Activated naive CD4-positive, alpha-beta T cell treated with anti-CD3 and anti-CD28 coated beads, Interleukin-2, amount 10 ng/mL, durations not matched to agents 7 days and 5 days (primary cell): ENCODE data around the gene OCA2.

Experiments used
- CTCF ChIA-PET: fragments of 350-600 bp; sonication (Branson Sonifier 250); formaldehyde crosslinking; loops from one replicate; lab custom pipeline; 2021; ENCODE audit warnings: antibody characterized with exemption; lab: Charles Lee
- DNase-seq: peaks from one replicate; pipeline ENCODE4 v3.0.0-alpha.2; 2020
- H3K27ac Mint-ChIP-seq: one replicate; pipeline ENCODE4 v1.8.0; 2021; ENCODE audit warnings: mild to moderate bottlenecking, moderate library complexity, mixed read lengths
- H3K27me3 Mint-ChIP-seq: one replicate; pipeline ENCODE4 v1.8.0; 2021; ENCODE audit warnings: mild to moderate bottlenecking, mixed read lengths
- H3K36me3 Mint-ChIP-seq: one replicate; pipeline ENCODE4 v1.8.0; 2021; ENCODE audit warnings: mixed read lengths
- H3K4me1 Mint-ChIP-seq: one replicate; pipeline ENCODE4 v1.8.0; 2021; ENCODE audit warnings: mixed read lengths
- H3K4me3 Mint-ChIP-seq: one replicate; pipeline ENCODE4 v1.8.0; 2021; ENCODE audit warnings: mild to moderate bottlenecking, moderate library complexity, mixed read lengths
- H3K9me3 Mint-ChIP-seq: one replicate; pipeline ENCODE4 v1.8.0; 2021; ENCODE audit warnings: mixed read lengths

OCA2 gene

DNA sequence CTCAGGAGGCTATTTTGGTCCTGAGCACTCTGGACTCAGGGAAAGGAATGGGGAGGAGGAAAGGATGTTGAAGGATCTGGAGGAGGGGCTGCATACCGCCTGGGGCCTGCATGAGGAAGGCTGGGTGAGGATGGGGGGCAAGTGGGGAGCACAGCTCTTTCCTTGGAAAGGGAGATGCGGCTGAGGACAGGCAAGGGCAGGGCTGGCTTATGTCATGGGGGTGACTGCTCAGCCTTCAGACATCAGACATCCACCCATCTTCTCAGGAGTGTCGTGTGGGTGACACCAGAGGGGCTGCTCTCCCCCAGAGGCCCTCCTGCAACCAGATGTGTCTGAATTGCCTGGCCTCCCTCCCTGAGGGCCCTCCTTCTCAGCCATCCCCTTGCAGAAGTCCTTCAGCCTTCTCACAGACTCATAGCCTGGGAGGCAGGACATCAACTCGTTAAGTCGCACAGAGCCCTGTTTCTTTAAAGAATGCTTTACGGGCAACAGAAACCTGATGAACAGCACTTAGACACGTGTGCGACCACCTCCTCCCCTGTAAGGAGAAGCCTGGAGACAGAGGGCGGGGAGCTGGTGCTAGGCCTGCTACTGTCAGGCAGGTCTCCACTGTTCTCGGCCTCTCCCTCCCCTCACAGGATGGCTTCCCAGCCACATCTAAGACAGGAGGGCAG lies 252.3 kb downstream of the OCA2 start:
- no peaks in the 10 kb centered on the region for H3K4me1 Mint-ChIP-seq
- no peak for DNase-seq
- H3K4me3 Mint-ChIP-seq, result no peak overlapping the region
- H3K9me3 Mint-ChIP-seq, result peaks cover 14% of the 10 kb centered on the region
- H3K36me3 Mint-ChIP-seq, result no peaks in the 10 kb centered on the region
- no peaks in the 10 kb centered on the region for H3K27me3 Mint-ChIP-seq
- H3K27ac Mint-ChIP-seq, result no peak overlapping the region
- CTCF ChIA-PET, result no interaction called here

DNA sequence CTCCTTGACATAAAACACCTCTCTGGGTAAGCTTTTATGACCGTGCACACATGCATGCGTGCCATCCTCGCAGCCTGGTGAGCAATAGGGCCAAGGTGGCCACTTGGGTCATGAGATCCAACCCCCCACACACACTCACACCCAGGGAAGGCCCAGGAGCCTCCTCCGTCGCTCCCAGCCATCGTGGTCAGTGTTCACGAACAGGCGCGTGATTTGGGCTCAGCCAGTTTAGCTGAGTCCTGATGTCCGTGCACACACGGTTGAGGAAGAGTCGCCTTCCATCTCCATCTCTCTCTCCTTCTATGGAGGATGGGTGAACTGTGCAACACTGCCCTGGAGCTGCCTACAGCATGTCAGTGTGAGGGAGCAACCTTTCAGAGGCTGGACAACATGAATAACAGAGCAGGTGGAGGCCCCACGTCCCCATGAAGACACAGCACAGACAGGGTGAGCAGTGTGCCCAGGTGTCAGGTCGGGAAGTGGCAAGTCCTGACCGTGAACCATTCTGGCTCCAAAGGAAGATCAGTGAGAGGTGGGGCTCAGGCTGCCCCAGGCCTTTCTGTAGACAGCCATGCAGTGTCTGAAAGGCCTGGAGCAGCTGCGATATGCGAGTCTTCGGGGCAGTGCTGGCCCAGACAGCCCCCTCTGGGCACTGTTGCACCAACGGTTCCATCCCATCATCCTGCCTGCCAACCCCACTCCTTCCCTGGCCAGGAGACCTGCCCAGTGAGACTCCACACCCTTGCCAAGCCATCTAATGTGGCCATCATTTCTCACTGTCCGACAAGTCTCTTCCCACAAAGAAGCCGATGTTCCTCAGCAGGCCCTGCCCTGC lies 253.4 kb downstream of the OCA2 start:
- H3K36me3 Mint-ChIP-seq, result no peaks in the 10 kb centered on the region
- CTCF ChIA-PET, result no interaction called here

DNA sequence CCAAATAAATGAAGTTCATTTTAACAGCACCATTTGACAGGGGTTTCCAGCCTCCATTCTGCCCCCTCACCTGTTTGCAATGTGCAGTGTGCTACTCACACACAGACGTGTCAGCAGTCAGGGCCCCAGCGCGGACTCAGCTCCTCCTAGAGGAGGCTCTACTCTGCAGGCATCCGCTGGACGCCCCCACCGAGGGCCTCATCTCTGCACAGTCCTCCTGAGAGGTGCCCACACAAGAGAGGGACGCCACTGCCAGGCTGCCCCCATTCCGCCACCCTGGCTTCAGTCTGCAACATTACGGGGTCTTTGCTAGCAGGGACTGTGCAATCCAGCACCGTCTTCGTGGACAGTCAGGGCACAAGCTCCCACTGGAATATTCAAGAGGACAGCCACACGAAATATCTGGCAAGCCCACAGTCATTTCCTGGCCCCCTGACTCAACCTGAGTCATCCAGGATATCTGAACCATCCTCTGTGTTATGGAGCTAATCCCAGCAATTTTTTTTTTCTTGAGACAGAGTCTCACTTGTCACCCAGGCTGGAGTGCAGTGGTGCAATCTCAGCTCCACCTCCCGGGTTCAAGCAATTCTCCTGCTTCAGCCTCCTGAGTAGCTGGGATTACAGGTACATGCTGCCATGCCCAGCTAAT lies 255.0 kb downstream of the OCA2 start:
- CTCF ChIA-PET, result interaction anchor here (0.6 kb wide), 1 partner anchor 1272 kb away, joined by 3 read pairs; no protein-coding TSS in a partner anchor
- no peak overlapping the region for H3K4me3 Mint-ChIP-seq
- H3K36me3 Mint-ChIP-seq, result no peaks in the 10 kb centered on the region
- H3K9me3 Mint-ChIP-seq, result peaks cover 2% of the 10 kb centered on the region
- no peaks in the 10 kb centered on the region for H3K27me3 Mint-ChIP-seq
- no peak overlapping the region for H3K27ac Mint-ChIP-seq
- DNase-seq, result no peak
- H3K4me1 Mint-ChIP-seq, result no peaks in the 10 kb centered on the region

More for the DNA sequence above, 253.4 kb downstream of the OCA2 start:
- Mint-ChIP-seq H3K27me3 (no peaks in the 10 kb centered on the region), H3K27ac (no peak overlapping the region), H3K4me1 (no peaks in the 10 kb centered on the region), H3K9me3 (peaks cover 9% of the 10 kb centered on the region), H3K4me3 (no peak overlapping the region)
- no peak for DNase-seq

DNA sequence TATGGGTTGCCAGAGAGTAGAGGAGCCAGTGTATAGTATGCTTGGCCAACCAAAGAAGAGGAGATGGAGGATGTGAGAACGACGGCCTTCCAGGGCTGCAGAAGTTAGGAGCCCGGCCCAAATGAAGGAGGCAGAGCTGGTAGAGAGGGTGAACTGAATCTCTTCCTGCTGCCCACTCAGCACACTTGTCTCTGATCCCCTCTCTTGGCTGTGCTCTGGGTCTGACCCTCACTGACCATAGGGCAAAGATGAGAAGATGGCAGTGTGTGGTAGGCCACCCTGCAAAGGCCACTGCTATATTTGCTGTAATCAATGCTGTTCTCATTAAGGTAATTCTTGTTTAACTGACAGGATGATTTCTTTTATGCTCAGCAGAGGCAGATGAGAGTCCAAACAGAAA lies 256.0 kb downstream of the OCA2 start:
- H3K4me3 Mint-ChIP-seq, result no peak overlapping the region
- no peaks in the 10 kb centered on the region for H3K27me3 Mint-ChIP-seq
- H3K27ac Mint-ChIP-seq, result no peak overlapping the region
- CTCF ChIA-PET, result no interaction called here
- no peaks in the 10 kb centered on the region for H3K36me3 Mint-ChIP-seq
- no peaks in the 10 kb centered on the region for H3K4me1 Mint-ChIP-seq
- DNase-seq, result no peak
- H3K9me3 Mint-ChIP-seq, result no peaks in the 10 kb centered on the region

DNA sequence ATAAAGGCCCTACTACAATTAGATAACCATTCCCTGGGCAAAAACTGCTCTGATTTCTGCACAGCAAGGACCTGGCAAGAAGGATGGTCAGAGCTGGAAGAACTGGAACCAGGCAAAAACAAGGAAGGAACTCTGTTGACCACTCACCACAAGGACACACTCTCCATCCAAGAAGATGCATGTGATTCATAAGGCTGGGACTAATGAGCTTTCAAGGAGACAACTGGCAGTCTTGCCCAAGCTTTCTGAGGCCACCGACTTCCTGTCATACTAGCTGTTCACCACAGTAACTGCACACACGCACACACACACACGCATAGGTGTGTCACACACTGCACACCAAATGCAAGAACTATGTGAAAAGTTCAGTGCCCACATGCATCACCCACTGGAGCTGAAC lies 256.6 kb downstream of the OCA2 start:
- Mint-ChIP-seq H3K36me3 (no peaks in the 10 kb centered on the region), H3K9me3 (no peaks in the 10 kb centered on the region), H3K27me3 (no peaks in the 10 kb centered on the region), H3K27ac (no peak overlapping the region), H3K4me1 (no peaks in the 10 kb centered on the region), H3K4me3 (no peak overlapping the region)
- CTCF ChIA-PET, result no interaction called here
- DNase-seq, result no peak

DNA sequence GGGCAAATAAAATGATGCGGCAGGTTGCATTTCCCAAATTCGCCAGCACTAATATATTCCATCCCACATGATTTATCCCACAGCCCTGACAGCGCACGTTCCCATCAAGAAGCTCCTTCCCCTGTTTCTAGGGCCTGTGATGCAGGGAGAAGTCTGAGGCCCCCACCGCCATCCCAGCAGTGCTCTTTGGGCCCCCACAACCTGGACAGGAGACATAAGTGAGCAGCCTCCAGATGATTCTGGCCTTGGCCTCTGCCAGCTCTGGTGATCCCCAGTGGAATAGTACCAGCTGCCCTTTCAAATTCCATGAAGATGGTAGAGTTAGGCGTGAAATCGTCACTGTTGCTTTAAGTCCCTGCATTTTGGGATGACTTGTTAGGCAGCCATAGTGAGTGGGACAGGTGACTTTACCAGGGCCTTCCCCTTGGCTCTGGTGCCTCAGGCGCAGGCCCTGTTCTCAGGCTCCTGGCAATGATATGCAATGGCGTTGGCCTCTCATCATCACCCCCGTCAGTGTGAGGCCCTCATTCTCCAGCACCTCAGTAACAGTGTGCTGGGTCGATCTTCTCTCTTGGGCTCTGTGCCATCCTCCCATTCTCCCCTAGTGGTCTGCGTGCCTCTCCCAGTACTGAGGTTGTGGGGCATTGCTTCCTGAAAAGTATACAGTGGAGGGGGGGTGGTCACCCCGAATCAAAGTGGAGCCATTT lies 263.7 kb downstream of the OCA2 start:
- peaks cover 3% of the 10 kb centered on the region for H3K9me3 Mint-ChIP-seq
- no peaks in the 10 kb centered on the region for H3K36me3 Mint-ChIP-seq
- H3K4me1 Mint-ChIP-seq, result no peaks in the 10 kb centered on the region
- DNase-seq, result no peak
- no peak overlapping the region for H3K27ac Mint-ChIP-seq
- CTCF ChIA-PET, result no interaction called here
- H3K27me3 Mint-ChIP-seq, result no peaks in the 10 kb centered on the region
- no peak overlapping the region for H3K4me3 Mint-ChIP-seq

DNA sequence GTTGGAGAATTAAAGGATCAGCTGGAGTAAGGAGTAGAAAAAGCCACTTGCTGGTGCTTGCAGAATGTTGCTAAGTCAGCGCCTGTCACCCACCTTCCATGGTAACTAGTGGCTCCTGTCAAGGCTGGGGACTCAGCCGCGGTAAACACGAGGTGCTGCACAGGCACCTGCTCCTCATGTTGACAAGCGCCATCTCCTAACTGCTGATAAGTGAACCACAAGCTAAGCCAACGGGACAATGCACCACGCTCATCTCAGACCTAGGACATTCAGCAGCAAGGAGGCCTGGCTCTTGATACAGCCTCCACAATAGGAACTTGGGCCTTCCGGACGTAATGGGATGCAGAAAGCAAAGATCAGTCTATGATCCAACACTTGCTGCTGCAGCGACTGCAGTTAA lies 264.4 kb downstream of the OCA2 start:
- no peaks in the 10 kb centered on the region for H3K4me1 Mint-ChIP-seq
- CTCF ChIA-PET, result no interaction called here
- peaks cover 3% of the 10 kb centered on the region for H3K9me3 Mint-ChIP-seq
- DNase-seq, result no peak
- H3K36me3 Mint-ChIP-seq, result no peaks in the 10 kb centered on the region
- H3K27me3 Mint-ChIP-seq, result no peaks in the 10 kb centered on the region
- no peak overlapping the region for H3K27ac Mint-ChIP-seq
- H3K4me3 Mint-ChIP-seq, result no peak overlapping the region

DNA sequence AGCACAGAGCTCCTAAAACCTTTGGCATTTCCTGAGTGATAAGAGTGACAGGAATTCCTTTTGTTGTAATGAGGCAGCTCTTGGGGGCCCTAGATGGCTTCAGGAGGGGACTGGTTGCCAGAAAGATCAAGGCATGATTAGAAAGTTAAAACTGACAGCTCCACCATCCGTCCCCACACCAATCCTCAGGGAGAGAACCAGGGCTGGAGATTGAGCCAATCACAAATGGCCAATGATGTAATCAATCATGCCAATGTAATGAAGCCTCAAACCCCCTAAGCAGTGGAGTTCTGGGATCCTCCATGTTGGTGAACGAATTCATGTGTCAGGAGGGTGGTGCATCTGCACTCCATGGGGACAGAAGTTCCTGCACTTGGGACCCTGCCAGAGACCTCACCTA lies 265.1 kb downstream of the OCA2 start:
- H3K27ac Mint-ChIP-seq, result no peak overlapping the region
- peaks cover 3% of the 10 kb centered on the region for H3K9me3 Mint-ChIP-seq
- H3K36me3 Mint-ChIP-seq, result no peaks in the 10 kb centered on the region
- H3K27me3 Mint-ChIP-seq, result no peaks in the 10 kb centered on the region
- no peaks in the 10 kb centered on the region for H3K4me1 Mint-ChIP-seq
- no peak overlapping the region for H3K4me3 Mint-ChIP-seq
- CTCF ChIA-PET, result interaction anchor here (0.7 kb wide), 1 partner anchor 409 kb away, joined by 3 read pairs; no protein-coding TSS in a partner anchor
- DNase-seq, result no peak

DNA sequence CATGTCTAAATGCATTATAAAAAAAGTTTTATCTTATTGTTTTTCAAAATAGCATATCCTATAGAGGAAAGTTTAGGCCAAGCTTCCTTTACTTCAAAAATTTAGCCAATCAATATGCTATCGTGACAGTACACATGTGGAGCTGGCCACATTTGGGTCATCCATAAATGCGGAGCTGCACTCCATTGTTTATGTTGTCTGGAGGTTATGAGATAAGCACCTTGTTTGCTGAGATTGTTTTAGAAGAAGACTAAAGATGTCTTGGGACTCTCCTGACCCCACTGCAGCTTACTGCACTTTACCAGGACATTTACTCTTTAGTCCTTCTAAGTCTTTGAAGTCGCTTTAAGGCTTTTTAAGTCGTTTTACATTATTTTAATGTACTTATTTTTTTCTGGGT lies 265.9 kb downstream of the OCA2 start:
- no peak overlapping the region for H3K4me3 Mint-ChIP-seq
- no peaks in the 10 kb centered on the region for H3K4me1 Mint-ChIP-seq
- peaks cover 3% of the 10 kb centered on the region for H3K9me3 Mint-ChIP-seq
- no peaks in the 10 kb centered on the region for H3K27me3 Mint-ChIP-seq
- H3K27ac Mint-ChIP-seq, result no peak overlapping the region
- H3K36me3 Mint-ChIP-seq, result no peaks in the 10 kb centered on the region
- no peak for DNase-seq
- CTCF ChIA-PET, result no interaction called here

DNA sequence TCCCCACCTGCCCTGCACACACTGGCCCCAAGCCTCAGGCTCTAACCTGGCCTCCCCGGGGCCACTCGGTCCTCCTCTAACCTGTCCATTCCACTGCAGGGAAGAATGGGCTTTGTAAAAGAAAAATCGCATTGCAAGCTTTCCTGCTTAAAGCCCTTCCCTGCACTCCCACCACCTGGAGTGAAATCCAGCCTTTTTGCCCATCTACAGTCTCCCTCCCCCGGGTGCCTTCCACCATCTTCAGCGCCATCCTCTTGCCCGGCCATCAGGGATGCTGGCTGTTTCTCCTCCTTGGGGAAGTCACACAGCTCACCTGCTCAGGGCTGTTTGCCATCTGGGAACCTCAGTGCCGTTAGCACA lies 266.9 kb downstream of the OCA2 start:
- DNase-seq, result no peak
- CTCF ChIA-PET, result no interaction called here
- Mint-ChIP-seq H3K4me3 (no peak overlapping the region), H3K4me1 (no peaks in the 10 kb centered on the region), H3K9me3 (peaks cover 3% of the 10 kb centered on the region), H3K27me3 (no peaks in the 10 kb centered on the region), H3K27ac (no peak overlapping the region), H3K36me3 (no peaks in the 10 kb centered on the region)

DNA sequence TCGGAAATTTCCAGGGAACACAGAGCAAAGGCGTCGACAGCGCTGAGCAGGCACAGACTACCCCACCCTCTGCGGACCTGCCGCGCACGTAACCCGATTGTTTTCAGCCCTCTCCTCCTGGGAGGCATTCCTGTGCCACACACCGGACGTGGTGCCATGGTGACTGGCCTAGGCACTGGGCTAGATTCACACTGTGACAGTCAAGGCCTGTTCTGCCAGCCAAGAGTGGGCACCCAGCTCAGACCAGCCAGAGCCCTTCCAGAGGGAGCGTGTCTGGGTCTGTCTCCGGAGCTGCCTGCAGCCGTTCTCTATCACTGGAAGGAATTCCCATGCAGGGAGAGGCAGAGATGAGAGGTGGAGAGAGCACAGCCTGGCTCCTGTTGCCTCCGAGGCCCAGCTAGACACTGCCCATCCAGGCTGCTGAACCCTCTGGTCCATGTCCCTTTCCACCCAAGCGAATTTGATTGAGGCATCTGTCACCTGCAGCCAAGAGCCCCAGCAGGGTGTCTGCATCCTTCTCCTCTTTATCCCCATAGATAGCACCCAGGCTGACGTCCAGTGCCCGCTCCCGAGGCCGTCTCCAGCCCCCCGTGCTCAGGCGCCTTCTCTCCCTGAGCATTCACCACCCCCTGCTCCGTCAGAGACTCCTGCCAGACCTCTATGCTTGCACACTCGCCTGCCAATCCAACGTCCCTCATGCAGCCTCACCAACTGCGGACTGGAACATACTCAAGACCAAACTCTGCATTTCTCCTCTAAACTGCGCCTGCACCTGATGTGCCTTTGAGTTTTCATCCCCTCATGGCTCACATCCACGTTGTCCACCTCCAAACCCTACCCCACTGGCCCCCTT lies 267.5 kb downstream of the OCA2 start:
- CTCF ChIA-PET, result no interaction called here
- Mint-ChIP-seq H3K27me3 (no peaks in the 10 kb centered on the region), H3K4me1 (no peaks in the 10 kb centered on the region), H3K4me3 (no peak overlapping the region), H3K36me3 (no peaks in the 10 kb centered on the region), H3K27ac (no peak overlapping the region), H3K9me3 (peaks cover 3% of the 10 kb centered on the region)
- no peak for DNase-seq

DNA sequence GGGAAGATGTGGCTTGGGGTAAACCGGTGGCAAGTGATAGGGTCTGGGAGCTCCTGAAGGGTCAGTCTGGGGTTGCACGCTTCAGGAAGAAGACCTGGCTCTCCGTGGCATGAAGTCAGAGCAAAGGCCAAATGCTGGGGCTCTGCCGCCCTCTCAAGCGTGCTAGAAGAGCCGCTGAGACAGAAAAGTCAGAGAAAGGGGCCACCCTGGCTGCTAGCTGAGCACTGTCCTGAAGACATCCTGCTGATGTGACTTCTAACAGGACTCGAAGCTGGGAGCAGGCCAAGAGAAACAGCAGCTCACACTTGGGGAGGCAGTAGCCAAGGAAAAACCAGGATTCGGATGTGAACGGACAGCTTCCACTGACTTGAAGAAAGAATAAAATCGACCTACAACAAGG lies 270.4 kb downstream of the OCA2 start:
- no peak overlapping the region for H3K4me3 Mint-ChIP-seq
- CTCF ChIA-PET, result no interaction called here
- no peak overlapping the region for H3K27ac Mint-ChIP-seq
- no peak for DNase-seq
- no peaks in the 10 kb centered on the region for H3K36me3 Mint-ChIP-seq
- no peaks in the 10 kb centered on the region for H3K27me3 Mint-ChIP-seq
- peaks cover 2% of the 10 kb centered on the region for H3K9me3 Mint-ChIP-seq
- H3K4me1 Mint-ChIP-seq, result no peaks in the 10 kb centered on the region

DNA sequence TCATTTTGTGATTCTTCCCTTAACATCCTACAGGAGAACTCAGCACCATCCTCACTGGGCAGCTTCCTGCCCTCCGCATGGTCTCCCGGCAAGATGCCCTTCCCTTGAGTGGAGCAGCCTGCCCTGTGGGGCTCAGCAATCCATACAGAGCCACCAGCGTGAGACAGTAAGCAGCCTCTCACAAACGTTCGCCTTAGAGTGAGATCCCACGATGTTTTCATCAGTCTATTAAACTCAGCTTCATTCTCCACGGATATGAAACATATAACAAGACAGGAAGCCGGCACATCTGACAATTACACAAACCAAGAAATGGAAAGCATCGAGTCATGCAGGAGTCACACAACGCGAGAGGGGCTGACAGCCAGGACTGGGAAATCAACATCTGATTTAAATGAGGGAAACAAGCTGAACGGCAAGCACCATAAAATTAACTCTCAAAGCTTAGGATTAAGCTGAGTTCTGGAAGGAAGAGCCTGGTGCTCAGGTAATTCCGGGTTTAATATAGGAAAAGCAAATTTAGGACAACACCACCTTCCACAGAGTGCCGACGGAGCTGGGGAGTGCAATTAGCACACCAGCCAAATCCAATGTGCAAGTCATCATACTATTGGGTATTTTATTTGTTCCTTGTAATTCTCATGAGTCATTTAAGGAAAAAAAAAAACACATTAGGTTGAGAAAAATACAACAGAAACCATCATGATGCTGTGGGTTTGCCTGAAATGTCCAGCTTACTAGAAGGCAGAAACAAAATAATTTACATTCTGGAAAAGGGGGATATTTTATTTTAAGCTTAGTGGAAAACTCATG lies 272.0 kb downstream of the OCA2 start:
- H3K27ac Mint-ChIP-seq, result no peak overlapping the region
- no peak for DNase-seq
- CTCF ChIA-PET, result no interaction called here

More for the DNA sequence above, 272.0 kb downstream of the OCA2 start:
- no peaks in the 10 kb centered on the region for H3K9me3 Mint-ChIP-seq
- no peaks in the 10 kb centered on the region for H3K27me3 Mint-ChIP-seq
- H3K4me1 Mint-ChIP-seq, result no peaks in the 10 kb centered on the region
- no peaks in the 10 kb centered on the region for H3K36me3 Mint-ChIP-seq
- no peak overlapping the region for H3K4me3 Mint-ChIP-seq
